Naive B cell (primary cell): ENCODE measurements around the gene BHLHE41. TPM values are rescaled to one million over a fixed set of nuclear protein-coding genes. Genes with fewer than 3 reads are reported as not detected.

Source experiments
- polyA plus RNA-seq, 6 donors: library from polyadenylated mRNA; unstranded; fragments of 300-500 nt; fragmentation: Illumina TruSeq; gene quantifications; one replicate each; pipeline ENCODE4 v1.2.3, GENCODE V29; 2021; ENCODE audit warnings: low read depth in 6 of 6

Gene BHLHE41
- polyA plus RNA-seq, 6 donors from 2014 or later, result 0.56 to 5.7 (median 2.3) TPM; not detected in 1

Other genes starting within 250 kb of the BHLHE41 start
- gene RASSF8, start 166.4 kb downstream of the BHLHE41 start, polyA plus RNA-seq, result not detected
- 1 to 10 TPM; 1.0 to 6.7 (median 5.0) TPM for gene SSPN, start 70.5 kb upstream of the BHLHE41 start, polyA plus RNA-seq